Osteocyte (in vitro differentiated cells): ENCODE results near the gene ZDHHC14. TPM values are rescaled to one million over a fixed set of nuclear protein-coding genes. Genes with fewer than 3 reads are reported as not detected.

Experiments used
- DNase-seq: peaks from one replicate; pipeline ENCODE4 v3.0.0; 2021; ENCODE audit warnings: mixed read lengths; ENCODE audit not compliant: unreplicated experiment; ENCODE audit errors: extremely low spot score
- H3K27ac Mint-ChIP-seq: one replicate; pipeline ENCODE4 v1.8.0; 2021; ENCODE audit warnings: mild to moderate bottlenecking, mixed read lengths; ENCODE audit not compliant: unreplicated experiment
- H3K27me3 Mint-ChIP-seq: one replicate; pipeline ENCODE4 v1.8.0; 2021; ENCODE audit warnings: mixed read lengths; ENCODE audit not compliant: unreplicated experiment
- H3K36me3 Mint-ChIP-seq: one replicate; pipeline ENCODE4 v1.8.0; 2021; ENCODE audit warnings: mixed read lengths; ENCODE audit not compliant: unreplicated experiment
- H3K4me1 Mint-ChIP-seq: one replicate; pipeline ENCODE4 v1.8.0; 2021; ENCODE audit warnings: mixed read lengths; ENCODE audit not compliant: unreplicated experiment
- H3K4me3 Mint-ChIP-seq: one replicate; pipeline ENCODE4 v1.8.0; 2021; ENCODE audit warnings: mild to moderate bottlenecking, moderate library complexity, mixed read lengths; ENCODE audit not compliant: unreplicated experiment
- H3K9me3 Mint-ChIP-seq: one replicate; pipeline ENCODE4 v1.8.0; 2021; ENCODE audit warnings: mixed read lengths; ENCODE audit not compliant: unreplicated experiment
- total RNA-seq: library from RNA; stranded (reverse); gene quantifications from 2 replicates; pipeline ENCODE4 v1.2.1, GENCODE V29; 2021
- TF ChIP-seq, protein P1 (sequence below): fragments of 200-600 bp; sonication (generic); IDR thresholded peaks from 2 replicates; pipeline ENCODE4 v1.5.0; 2021; ENCODE audit warnings: antibody characterized with exemption, mild to moderate bottlenecking, moderate library complexity

The ZDHHC14 gene
- total RNA-seq, 1 donor from 2014 or later = 9.1 TPM

DNA sequence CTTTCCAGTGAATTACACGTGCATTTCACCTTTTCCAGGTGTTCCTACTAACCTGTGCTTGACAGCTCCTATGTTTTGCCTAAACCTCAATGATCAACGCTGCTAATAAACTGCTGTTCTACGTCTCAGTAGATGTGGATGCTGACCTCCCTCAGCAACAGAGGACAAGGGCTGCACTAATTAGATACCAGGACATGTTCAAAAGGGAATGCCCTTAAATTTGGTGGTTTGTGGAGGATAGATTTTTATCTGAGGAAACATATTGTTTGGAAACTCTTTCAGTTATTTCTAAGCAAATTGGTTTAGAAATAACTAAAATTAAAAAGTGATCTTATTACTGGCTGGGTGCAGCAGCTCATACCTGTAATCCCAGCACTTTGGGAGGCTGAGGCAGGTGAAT is 19.1 kb upstream of the ZDHHC14 start:
- peaks cover 33% of the 10 kb centered on the region for H3K27me3 Mint-ChIP-seq
- no peak overlapping the region for H3K4me3 Mint-ChIP-seq
- TF ChIP-seq, protein P1, sequence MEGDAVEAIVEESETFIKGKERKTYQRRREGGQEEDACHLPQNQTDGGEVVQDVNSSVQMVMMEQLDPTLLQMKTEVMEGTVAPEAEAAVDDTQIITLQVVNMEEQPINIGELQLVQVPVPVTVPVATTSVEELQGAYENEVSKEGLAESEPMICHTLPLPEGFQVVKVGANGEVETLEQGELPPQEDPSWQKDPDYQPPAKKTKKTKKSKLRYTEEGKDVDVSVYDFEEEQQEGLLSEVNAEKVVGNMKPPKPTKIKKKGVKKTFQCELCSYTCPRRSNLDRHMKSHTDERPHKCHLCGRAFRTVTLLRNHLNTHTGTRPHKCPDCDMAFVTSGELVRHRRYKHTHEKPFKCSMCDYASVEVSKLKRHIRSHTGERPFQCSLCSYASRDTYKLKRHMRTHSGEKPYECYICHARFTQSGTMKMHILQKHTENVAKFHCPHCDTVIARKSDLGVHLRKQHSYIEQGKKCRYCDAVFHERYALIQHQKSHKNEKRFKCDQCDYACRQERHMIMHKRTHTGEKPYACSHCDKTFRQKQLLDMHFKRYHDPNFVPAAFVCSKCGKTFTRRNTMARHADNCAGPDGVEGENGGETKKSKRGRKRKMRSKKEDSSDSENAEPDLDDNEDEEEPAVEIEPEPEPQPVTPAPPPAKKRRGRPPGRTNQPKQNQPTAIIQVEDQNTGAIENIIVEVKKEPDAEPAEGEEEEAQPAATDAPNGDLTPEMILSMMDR = no peak
- no peaks in the 10 kb centered on the region for H3K4me1 Mint-ChIP-seq
- DNase-seq = no peak
- H3K27ac Mint-ChIP-seq = no peak overlapping the region
- peaks cover 1% of the 10 kb centered on the region for H3K36me3 Mint-ChIP-seq
- H3K9me3 Mint-ChIP-seq = no peaks in the 10 kb centered on the region

DNA sequence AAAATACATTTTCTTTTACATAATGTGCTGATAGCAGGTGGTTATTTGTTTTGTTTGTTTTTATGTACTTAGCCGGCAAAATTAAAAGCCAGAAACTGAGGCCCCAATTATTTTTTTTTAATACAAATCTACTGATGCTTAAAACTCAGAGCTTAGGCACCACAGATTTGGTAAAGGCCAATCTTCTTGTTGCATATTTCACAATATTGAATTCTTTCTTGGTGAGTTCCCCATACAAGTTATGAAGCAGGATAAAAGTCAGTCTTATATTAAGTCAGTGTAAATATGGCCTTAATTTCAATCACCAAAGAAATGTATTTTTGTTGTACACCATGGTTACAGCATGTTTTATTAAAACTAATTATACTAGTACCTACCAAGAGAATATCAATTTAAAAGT is 16.3 kb upstream of the ZDHHC14 start:
- no peaks in the 10 kb centered on the region for H3K9me3 Mint-ChIP-seq
- no peak overlapping the region for H3K27ac Mint-ChIP-seq
- H3K4me3 Mint-ChIP-seq = no peak overlapping the region
- no peak for DNase-seq
- H3K4me1 Mint-ChIP-seq = no peaks in the 10 kb centered on the region
- TF ChIP-seq, protein P1 = no peak
- peaks cover 27% of the 10 kb centered on the region for H3K27me3 Mint-ChIP-seq
- H3K36me3 Mint-ChIP-seq = peaks cover 1% of the 10 kb centered on the region

DNA sequence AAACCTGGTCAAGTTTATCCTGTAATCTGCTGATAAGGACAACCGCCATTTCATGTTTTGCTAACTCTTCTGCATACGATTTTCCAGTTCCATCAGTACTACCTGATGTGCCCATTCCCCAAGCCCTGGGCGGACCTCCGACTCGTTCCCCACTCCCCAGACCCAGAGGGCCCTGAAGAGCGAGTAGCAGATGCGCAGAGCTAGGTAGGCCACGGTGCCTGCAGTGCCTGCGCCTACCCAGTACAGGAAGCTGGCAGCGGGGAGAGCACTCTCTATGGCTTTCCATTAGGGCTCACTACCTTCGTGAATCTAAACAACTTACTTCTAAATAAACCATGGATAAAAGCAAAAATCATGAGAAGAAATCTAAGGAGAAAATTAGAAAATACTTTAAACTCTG is 14.3 kb upstream of the ZDHHC14 start:
- Mint-ChIP-seq H3K9me3 (no peaks in the 10 kb centered on the region), H3K27ac (no peak overlapping the region), H3K4me1 (no peaks in the 10 kb centered on the region), H3K27me3 (peaks cover 39% of the 10 kb centered on the region), H3K4me3 (no peak overlapping the region), H3K36me3 (peaks cover 1% of the 10 kb centered on the region)
- DNase-seq = no peak
- TF ChIP-seq, protein P1 = no peak

DNA sequence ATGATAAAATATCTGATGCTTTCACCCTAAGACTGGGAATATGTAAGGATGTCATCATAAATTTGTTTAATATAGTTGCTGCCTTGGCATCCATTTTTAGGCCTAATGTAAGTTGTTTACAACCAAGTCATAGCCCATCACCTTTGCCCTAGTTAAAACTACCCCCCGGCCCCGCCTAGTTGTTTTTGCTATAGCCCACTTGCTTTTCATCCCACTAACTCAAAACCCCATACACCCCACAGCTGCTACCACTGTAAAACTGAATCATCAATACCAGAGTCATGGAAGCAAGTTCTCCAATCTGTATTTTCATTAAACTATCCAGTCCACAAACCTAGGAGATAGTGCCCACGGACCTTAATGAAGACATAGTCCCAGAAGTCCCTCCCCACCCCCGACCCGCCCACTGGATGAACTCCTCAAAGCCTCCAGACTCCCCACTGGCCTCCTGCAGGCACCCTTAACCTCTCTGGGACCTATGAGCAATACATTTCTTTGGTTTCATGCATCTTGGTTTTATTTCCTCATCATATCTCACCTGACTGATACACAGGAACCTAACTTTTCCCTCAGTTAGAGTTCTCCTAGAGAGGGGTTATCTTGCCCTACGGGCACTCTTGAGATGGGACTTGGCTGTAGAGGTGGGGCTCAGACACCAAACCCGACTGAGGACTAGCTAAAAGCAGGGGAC is 12.5 kb upstream of the ZDHHC14 start:
- Mint-ChIP-seq H3K4me3 (no peak overlapping the region), H3K4me1 (no peaks in the 10 kb centered on the region), H3K36me3 (peaks cover 1% of the 10 kb centered on the region), H3K27me3 (peaks cover 47% of the 10 kb centered on the region), H3K27ac (no peak overlapping the region), H3K9me3 (no peaks in the 10 kb centered on the region)
- no peak for DNase-seq
- TF ChIP-seq, protein P1 = no peak

DNA sequence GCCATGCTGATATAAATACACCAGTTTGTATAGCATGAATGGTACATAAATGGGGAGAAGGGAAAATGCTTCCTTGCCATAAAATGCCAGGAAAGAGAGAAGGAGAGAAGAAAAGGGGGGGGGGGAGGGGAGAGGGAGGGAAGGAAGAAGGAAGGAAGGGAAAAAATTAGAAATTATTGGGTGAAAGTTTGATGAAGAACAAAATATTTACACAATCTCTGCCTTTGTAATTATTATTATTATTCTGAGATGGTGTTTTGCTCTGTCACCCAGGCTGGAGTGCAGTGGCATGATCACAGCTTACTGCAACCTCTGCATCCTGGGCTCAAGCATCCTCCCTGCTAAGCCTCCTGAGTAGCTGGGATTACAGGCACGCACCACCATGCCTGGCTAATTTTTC is 10.2 kb upstream of the ZDHHC14 start:
- peaks cover 47% of the 10 kb centered on the region for H3K27me3 Mint-ChIP-seq
- no peaks in the 10 kb centered on the region for H3K4me1 Mint-ChIP-seq
- TF ChIP-seq, protein P1 = no peak
- no peak for DNase-seq
- no peak overlapping the region for H3K27ac Mint-ChIP-seq
- H3K36me3 Mint-ChIP-seq = peaks cover 1% of the 10 kb centered on the region
- H3K4me3 Mint-ChIP-seq = no peak overlapping the region
- H3K9me3 Mint-ChIP-seq = no peaks in the 10 kb centered on the region
